GM12878 (cell line): Measurements from ENCODE around the gene NAA11. TPM values are rescaled to one million over a fixed set of nuclear protein-coding genes. Genes with fewer than 3 reads are reported as not detected.

Source experiments
- ATAC-seq: fragments of 200-7000 bp; cut with Tn5 transposase; 3 replicates; pipeline ENCODE4 v1.9.1; 2020; ENCODE audit warnings: mild to moderate bottlenecking, moderate library complexity
- BruUV-seq: library from RNA; stranded (reverse); fragments of 400-500 nt; replicated peaks from 2 replicates; lab custom pipeline; 2021; lab: Mats Ljungman, UMichigan
- CTCF ChIA-PET: fragments of 300-600 bp; sonication (Branson Sonifier 250); formaldehyde crosslinking; extraction: SDS; loops from one replicate; lab custom pipeline; 2021; ENCODE audit warnings: inconsistent platforms; lab: Yijun Ruan, JAX
- POLR2A ChIA-PET: fragments of 350-600 bp; formaldehyde crosslinking; extraction: SDS; loops from one replicate; lab custom pipeline; 2021; ENCODE audit warnings: inconsistent platforms; lab: Charles Lee
- RAD21 ChIA-PET: fragments of 300-600 bp; sonication (Branson Sonifier 250); formaldehyde crosslinking; loops from one replicate; lab custom pipeline; 2023; ENCODE audit warnings: antibody characterized with exemption; ENCODE audit not compliant: unreplicated experiment; lab: Charles Lee
- SMC1A ChIA-PET: fragments of 300-600 bp; sonication (Branson Sonifier 250); formaldehyde crosslinking; loops from one replicate; lab custom pipeline; 2023; ENCODE audit not compliant: unreplicated experiment, uncharacterized antibody; lab: Charles Lee
- DNase-seq: peaks from one replicate; pipeline ENCODE4 v3.0.0-alpha.2; 2011; ENCODE audit warnings: low read depth, low spot score
- FAIRE-seq: peaks from 3 replicates; lab custom pipeline; 2011; peaks lifted over from hg19 to GRCh38; lab: Jason Lieb, UNC
- H2AFZ ChIP-seq: 2 replicates; pipeline ENCODE4 v1.6.0; 2011; ENCODE audit warnings: low read depth, low read length, control low read depth; ENCODE audit not compliant: control insufficient read depth
- H3K27ac ChIP-seq: 2 replicates; pipeline ENCODE4 v1.5.1; 2011; ENCODE audit warnings: control low read depth; ENCODE audit not compliant: control insufficient read depth, insufficient read depth
- H3K27me3 ChIP-seq, 2 experiments: replicated peaks in 1 of 2; 2 replicates each; pipeline versions ENCODE4 v1.6.0 to v1.6.1; 2011; ENCODE audit warnings: low read length in 1 of 2; ENCODE audit not compliant: control insufficient read depth in 2 of 2, insufficient read depth in 2 of 2
- H3K36me3 ChIP-seq, 2 experiments: 2 replicates each; pipeline ENCODE4 v1.5.1; 2011; ENCODE audit warnings: low read length in 1 of 2; ENCODE audit not compliant: control insufficient read depth in 2 of 2, insufficient read depth in 2 of 2
- H3K4me1 ChIP-seq: 2 replicates; pipeline ENCODE4 v1.6.1; 2011; ENCODE audit warnings: mild to moderate bottlenecking, low read length, moderate library complexity, mixed read lengths; ENCODE audit not compliant: control insufficient read depth, insufficient read depth
- H3K4me2 ChIP-seq: 2 replicates; pipeline ENCODE4 v1.6.0; 2011; ENCODE audit warnings: control low read depth; ENCODE audit not compliant: control insufficient read depth, insufficient read depth
- H3K4me3 ChIP-seq: fragments of 200-600 bp; sonication (generic); 2 replicates; pipeline ENCODE4 v1.5.1; 2016
- H3K79me2 ChIP-seq: 2 replicates; pipeline ENCODE4 v1.6.0; 2011; ENCODE audit warnings: low read length; ENCODE audit not compliant: control insufficient read depth, insufficient read depth
- H3K9ac ChIP-seq: 2 replicates; pipeline ENCODE4 v1.8.0; 2011; ENCODE audit warnings: low read length, control low read depth, mixed read lengths; ENCODE audit not compliant: control insufficient read depth, insufficient read depth
- H3K9me3 ChIP-seq: replicated peaks from 3 replicates; pipeline ENCODE4 v1.5.1; 2011; ENCODE audit warnings: mild to moderate bottlenecking, low read length; ENCODE audit not compliant: control insufficient read depth, insufficient read depth
- H4K20me1 ChIP-seq: 2 replicates; pipeline ENCODE4 v1.6.0; 2011; ENCODE audit not compliant: control insufficient read depth, insufficient read depth
- EP300 ChIP-seq, 2 experiments: fragments of 150-350 bp in 1 of 2; IDR thresholded peaks; 2 replicates each; pipeline ENCODE4 v1.6.1; 2011 to 2012; ENCODE audit warnings: low read depth in 2 of 2, low read length in 2 of 2, borderline replicate concordance in 1 of 2, improper control_type of control experiment in 1 of 2, inconsistent platforms in 1 of 2; ENCODE audit not compliant: control insufficient read depth in 1 of 2
- FOS ChIP-seq: IDR thresholded peaks from 3 replicates; pipeline ENCODE4 v1.6.1; 2011; ENCODE audit warnings: borderline replicate concordance; ENCODE audit not compliant: insufficient read length; ENCODE audit errors: extremely low read depth
- GABPA ChIP-seq: IDR thresholded peaks from 2 replicates; pipeline ENCODE4 v1.6.1; 2014; ENCODE audit warnings: antibody characterized with exemption, low read depth, mild to moderate bottlenecking, inconsistent platforms
- IRF4 ChIP-seq: IDR thresholded peaks from 2 replicates; pipeline ENCODE4 v1.6.1; 2011; ENCODE audit warnings: low read depth, low read length
- NR2C2 ChIP-seq: IDR thresholded peaks from 2 replicates; pipeline ENCODE4 v1.6.1; 2011; ENCODE audit warnings: borderline replicate concordance, low read depth; ENCODE audit not compliant: control insufficient read depth, insufficient read length
- NR2F1 ChIP-seq: fragments of 450-650 bp; conservative IDR thresholded peaks from 2 replicates; pipeline ENCODE4 v1.6.1; 2017; ENCODE audit warnings: mild to moderate bottlenecking
- ZNF217 ChIP-seq: fragments of 450-650 bp; IDR thresholded peaks from 2 replicates; pipeline ENCODE4 v1.6.1; 2017; ENCODE audit warnings: antibody characterized with exemption, mild to moderate bottlenecking
- WGBS: methylation state at CpG from one replicate; pipeline ENCODE4 v1.1.6; 2016; ENCODE audit warnings: low lambda C conversion rate; ENCODE audit not compliant: insufficient replicate concordance, insufficient coverage; ENCODE audit errors: missing lambda C conversion rate; 5-methylcytosine and 5-hydroxymethylcytosine counted together
- in situ Hi-C: fragments of 300-500 bp; cut with MboI; formaldehyde crosslinking; loops from 9 replicates; pipeline ENCODE4 v1.14.3; 2018; ENCODE audit warnings: mixed read lengths
- intact Hi-C: fragments of 100-400 bp; cut with micrococcal nuclease; formaldehyde crosslinking; loops from one replicate; pipeline ENCODE4 v1.14.2; 2022; ENCODE audit not compliant: unreplicated experiment
- polyA plus RNA-seq, 11 experiments: library from polyadenylated mRNA; depleted of rRNA in 4 of 11; unstranded in 6 of 11; stranded (reverse) in 5 of 11; fragments of >200 nt; fragmentation: Nextera tagmentation in 4 of 11; fragmentation: Illumina TruSeq in 1 of 11; extraction: Ambion mirVana in 4 of 11; extraction: Trizol in 1 of 11; gene quantifications; 1 replicate in 1 of 11; 2 replicates in 10 of 11; pipeline versions ENCODE4 v1.2.1 to v1.2.3, GENCODE V29; 2011 to 2016; ENCODE audit warnings: inconsistent platforms in 2 of 11, missing spikeins in 2 of 11, low read depth in 1 of 11
- total RNA-seq, 4 experiments: library from RNA; depleted of rRNA in 3 of 4; stranded (reverse); fragments of >200 nt in 3 of 4; fragmentation: Illumina TruSeq in 1 of 4; extraction: Trizol in 1 of 4; gene quantifications; 2 replicates each; pipeline versions ENCODE4 v1.2.1 to v1.2.3, GENCODE V29; 2013 to 2021
- TF ChIP-seq, protein P1 (sequence below): IDR thresholded peaks from 2 replicates; pipeline ENCODE4 v1.6.1; 2012; ENCODE audit warnings: low read depth, low read length, improper control_type of control experiment
- TF ChIP-seq, protein P2 (sequence below): IDR thresholded peaks from 2 replicates; pipeline ENCODE4 v1.6.1; 2012; ENCODE audit warnings: mild to moderate bottlenecking, low read depth, low read length
- TF ChIP-seq, protein P3 (sequence below): IDR thresholded peaks from 2 replicates; pipeline ENCODE4 v1.6.1; 2012; ENCODE audit warnings: improper control_type of control experiment, low read depth, low read length; ENCODE audit not compliant: insufficient replicate concordance

The NAA11 gene
- total and polyA plus RNA-seq, 10 of the 15 experiments (the other 5 are each of a cell fraction or from before 2014, with no cell fraction given): 0.12 to 0.16 TPM; not detected in 8

DNA sequence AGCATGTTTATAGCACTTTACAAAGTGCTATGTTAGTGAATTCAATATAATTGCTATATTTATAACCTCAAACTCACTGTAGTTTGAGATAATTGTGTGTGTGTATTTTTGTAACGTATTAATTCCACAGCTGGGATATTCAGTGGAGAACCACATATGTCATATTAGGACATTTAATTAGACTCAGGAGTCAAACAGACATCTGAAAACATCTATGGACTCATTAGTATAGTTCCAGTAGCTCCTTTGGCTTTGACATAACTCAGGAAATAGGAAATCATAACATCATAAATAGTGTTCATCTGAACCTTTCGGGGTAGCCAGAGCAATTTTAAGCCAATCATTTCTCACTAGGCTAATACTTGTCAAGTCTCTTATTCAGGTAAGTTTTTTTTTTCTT lies 38.8 kb downstream of the NAA11 start:
- no peaks in the 10 kb centered on the region for H4K20me1 ChIP-seq
- H3K27me3 ChIP-seq: no peaks in the 10 kb centered on the region
- H2AFZ ChIP-seq: no peak overlapping the region
- SMC1A ChIA-PET: interaction anchor here (0.7 to 2.1 kb wide), 12 partner anchors 9 to 347 kb away, joined by 3 to 10 read pairs (median 4); partner anchors contain the start of gene PAQR3
- no peak overlapping the region for H3K4me2 ChIP-seq
- 38% methylated on average over 2 of the region's 2 CpGs for WGBS
- DNase-seq: no peak
- no peaks in the 10 kb centered on the region for H3K9me3 ChIP-seq
- POLR2A ChIA-PET: interaction anchor here (0.9 kb wide), 1 partner anchor 40 kb away, joined by 3 read pairs; no protein-coding TSS in a partner anchor
- no peak overlapping the region for H3K4me3 ChIP-seq
- RAD21 ChIA-PET: interaction anchor here (0.7 to 1.5 kb wide), 6 partner anchors 11 to 124 kb away, joined by 3 to 4 read pairs (median 4); no protein-coding TSS in a partner anchor
- in situ Hi-C loops (no loop called here), intact Hi-C loops (no loop called here)
- CTCF ChIA-PET: interaction anchor here (0.8 to 1.2 kb wide), 3 partner anchors 23 to 40 kb away, joined by 3 to 4 read pairs (median 3); no protein-coding TSS in a partner anchor
- no peaks in the 10 kb centered on the region for H3K36me3 ChIP-seq
- no peak for ATAC-seq
- H3K79me2 ChIP-seq: no peaks in the 10 kb centered on the region
- FAIRE-seq: no peak
- no peaks in the 10 kb centered on the region for H3K4me1 ChIP-seq
- H3K27ac ChIP-seq: no peak overlapping the region
- no peak overlapping the region for H3K9ac ChIP-seq
- BruUV-seq: no TSS peak
- no peak for TF ChIP-seq NR2F1
- no peak for TF ChIP-seq ZNF217
- TF ChIP-seq NR2C2: no peak
- no peak for TF ChIP-seq IRF4
- TF ChIP-seq, protein P1, sequence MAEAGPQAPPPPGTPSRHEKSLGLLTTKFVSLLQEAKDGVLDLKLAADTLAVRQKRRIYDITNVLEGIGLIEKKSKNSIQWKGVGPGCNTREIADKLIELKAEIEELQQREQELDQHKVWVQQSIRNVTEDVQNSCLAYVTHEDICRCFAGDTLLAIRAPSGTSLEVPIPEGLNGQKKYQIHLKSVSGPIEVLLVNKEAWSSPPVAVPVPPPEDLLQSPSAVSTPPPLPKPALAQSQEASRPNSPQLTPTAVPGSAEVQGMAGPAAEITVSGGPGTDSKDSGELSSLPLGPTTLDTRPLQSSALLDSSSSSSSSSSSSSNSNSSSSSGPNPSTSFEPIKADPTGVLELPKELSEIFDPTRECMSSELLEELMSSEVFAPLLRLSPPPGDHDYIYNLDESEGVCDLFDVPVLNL: no peak
- no peak for TF ChIP-seq FOS
- TF ChIP-seq, protein P2, sequence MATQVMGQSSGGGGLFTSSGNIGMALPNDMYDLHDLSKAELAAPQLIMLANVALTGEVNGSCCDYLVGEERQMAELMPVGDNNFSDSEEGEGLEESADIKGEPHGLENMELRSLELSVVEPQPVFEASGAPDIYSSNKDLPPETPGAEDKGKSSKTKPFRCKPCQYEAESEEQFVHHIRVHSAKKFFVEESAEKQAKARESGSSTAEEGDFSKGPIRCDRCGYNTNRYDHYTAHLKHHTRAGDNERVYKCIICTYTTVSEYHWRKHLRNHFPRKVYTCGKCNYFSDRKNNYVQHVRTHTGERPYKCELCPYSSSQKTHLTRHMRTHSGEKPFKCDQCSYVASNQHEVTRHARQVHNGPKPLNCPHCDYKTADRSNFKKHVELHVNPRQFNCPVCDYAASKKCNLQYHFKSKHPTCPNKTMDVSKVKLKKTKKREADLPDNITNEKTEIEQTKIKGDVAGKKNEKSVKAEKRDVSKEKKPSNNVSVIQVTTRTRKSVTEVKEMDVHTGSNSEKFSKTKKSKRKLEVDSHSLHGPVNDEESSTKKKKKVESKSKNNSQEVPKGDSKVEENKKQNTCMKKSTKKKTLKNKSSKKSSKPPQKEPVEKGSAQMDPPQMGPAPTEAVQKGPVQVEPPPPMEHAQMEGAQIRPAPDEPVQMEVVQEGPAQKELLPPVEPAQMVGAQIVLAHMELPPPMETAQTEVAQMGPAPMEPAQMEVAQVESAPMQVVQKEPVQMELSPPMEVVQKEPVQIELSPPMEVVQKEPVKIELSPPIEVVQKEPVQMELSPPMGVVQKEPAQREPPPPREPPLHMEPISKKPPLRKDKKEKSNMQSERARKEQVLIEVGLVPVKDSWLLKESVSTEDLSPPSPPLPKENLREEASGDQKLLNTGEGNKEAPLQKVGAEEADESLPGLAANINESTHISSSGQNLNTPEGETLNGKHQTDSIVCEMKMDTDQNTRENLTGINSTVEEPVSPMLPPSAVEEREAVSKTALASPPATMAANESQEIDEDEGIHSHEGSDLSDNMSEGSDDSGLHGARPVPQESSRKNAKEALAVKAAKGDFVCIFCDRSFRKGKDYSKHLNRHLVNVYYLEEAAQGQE: no peak
- no peak for TF ChIP-seq GABPA
- TF ChIP-seq, protein P3, sequence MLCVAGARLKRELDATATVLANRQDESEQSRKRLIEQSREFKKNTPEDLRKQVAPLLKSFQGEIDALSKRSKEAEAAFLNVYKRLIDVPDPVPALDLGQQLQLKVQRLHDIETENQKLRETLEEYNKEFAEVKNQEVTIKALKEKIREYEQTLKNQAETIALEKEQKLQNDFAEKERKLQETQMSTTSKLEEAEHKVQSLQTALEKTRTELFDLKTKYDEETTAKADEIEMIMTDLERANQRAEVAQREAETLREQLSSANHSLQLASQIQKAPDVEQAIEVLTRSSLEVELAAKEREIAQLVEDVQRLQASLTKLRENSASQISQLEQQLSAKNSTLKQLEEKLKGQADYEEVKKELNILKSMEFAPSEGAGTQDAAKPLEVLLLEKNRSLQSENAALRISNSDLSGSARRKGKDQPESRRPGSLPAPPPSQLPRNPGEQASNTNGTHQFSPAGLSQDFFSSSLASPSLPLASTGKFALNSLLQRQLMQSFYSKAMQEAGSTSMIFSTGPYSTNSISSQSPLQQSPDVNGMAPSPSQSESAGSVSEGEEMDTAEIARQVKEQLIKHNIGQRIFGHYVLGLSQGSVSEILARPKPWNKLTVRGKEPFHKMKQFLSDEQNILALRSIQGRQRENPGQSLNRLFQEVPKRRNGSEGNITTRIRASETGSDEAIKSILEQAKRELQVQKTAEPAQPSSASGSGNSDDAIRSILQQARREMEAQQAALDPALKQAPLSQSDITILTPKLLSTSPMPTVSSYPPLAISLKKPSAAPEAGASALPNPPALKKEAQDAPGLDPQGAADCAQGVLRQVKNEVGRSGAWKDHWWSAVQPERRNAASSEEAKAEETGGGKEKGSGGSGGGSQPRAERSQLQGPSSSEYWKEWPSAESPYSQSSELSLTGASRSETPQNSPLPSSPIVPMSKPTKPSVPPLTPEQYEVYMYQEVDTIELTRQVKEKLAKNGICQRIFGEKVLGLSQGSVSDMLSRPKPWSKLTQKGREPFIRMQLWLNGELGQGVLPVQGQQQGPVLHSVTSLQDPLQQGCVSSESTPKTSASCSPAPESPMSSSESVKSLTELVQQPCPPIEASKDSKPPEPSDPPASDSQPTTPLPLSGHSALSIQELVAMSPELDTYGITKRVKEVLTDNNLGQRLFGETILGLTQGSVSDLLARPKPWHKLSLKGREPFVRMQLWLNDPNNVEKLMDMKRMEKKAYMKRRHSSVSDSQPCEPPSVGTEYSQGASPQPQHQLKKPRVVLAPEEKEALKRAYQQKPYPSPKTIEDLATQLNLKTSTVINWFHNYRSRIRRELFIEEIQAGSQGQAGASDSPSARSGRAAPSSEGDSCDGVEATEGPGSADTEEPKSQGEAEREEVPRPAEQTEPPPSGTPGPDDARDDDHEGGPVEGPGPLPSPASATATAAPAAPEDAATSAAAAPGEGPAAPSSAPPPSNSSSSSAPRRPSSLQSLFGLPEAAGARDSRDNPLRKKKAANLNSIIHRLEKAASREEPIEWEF: no peak
- no peak for TF ChIP-seq EP300 (IDR thresholded peaks at IDR 0.05; ENCODE audit: borderline replicate concordance in 1 of 2, control insufficient read depth in 1 of 2, low read depth in 2 of 2, low read length in 2 of 2)
